GM19468 (cell line): Measurements from ENCODE around the gene PHLDA1.

Experiments
- ATAC-seq: cut with Tn5 transposase; IDR thresholded peaks from one replicate; pipeline ENCODE4 v1.9.1; 2021; ENCODE audit warnings: mild to moderate bottlenecking, moderate library complexity, moderate number of reproducible peaks; ENCODE audit not compliant: unreplicated experiment; ENCODE audit errors: extremely low read depth

The PHLDA1 gene

GRCh38 chr12:76040461-76040860 is 8.9 kb upstream of the PHLDA1 start:
- no peak for ATAC-seq

- ATAC-seq, result no peak
These were observed 6.6 kb upstream of the PHLDA1 start for GRCh38 chr12:76038176-76038575.

GRCh38 chr12:76037130-76038103 is 5.8 kb upstream of the PHLDA1 start:
- peak; percentile 75 for ATAC-seq

- no peak for ATAC-seq
These were observed 3.5 kb upstream of the PHLDA1 start for GRCh38 chr12:76035045-76035444.

GRCh38 chr12:76033081-76034011 is 1.8 kb upstream of the PHLDA1 start:
- ATAC-seq, result no peak

- peak; percentile 2 for ATAC-seq
These were observed 736 bp upstream of the PHLDA1 start for GRCh38 chr12:76032043-76032981.

- ATAC-seq, result no peak
These were observed 529 bp downstream of the PHLDA1 start for GRCh38 chr12:76031081-76031413.

GRCh38 chr12:76030341-76031080 is 1.1 kb downstream of the PHLDA1 start:
- ATAC-seq, result peak; percentile 1

- ATAC-seq, result no peak
These were observed 1.6 kb downstream of the PHLDA1 start for GRCh38 chr12:76029982-76030340.

- no peak for ATAC-seq
These were observed 2.9 kb downstream of the PHLDA1 start for GRCh38 chr12:76028571-76029277.

GRCh38 chr12:76026643-76027063 is 4.9 kb downstream of the PHLDA1 start:
- ATAC-seq, result no peak

- no peak for ATAC-seq
These were observed 5.7 kb downstream of the PHLDA1 start for GRCh38 chr12:76025601-76026575.

- ATAC-seq, result no peak
These were observed 6.5 kb downstream of the PHLDA1 start for GRCh38 chr12:76024942-76025600.

GRCh38 chr12:76024102-76024781 is 7.3 kb downstream of the PHLDA1 start:
- ATAC-seq, result no peak

- ATAC-seq, result no peak
These were observed 8.4 kb downstream of the PHLDA1 start for GRCh38 chr12:76023069-76023690.

- no peak for ATAC-seq
These were observed 9.1 kb downstream of the PHLDA1 start for GRCh38 chr12:76022506-76022905.
